Breast epithelium (tissue), 4 donors: ENCODE data around the gene PMM2. TPM values are rescaled to one million over a fixed set of nuclear protein-coding genes. Genes with fewer than 3 reads are reported as not detected.
"Not testable (repeated sequence)": the region's sequence is repeated elsewhere in the genome, so short reads cannot be mapped to it uniquely, and the experiment has no call there.

Experiments used
- DNase-seq, 2 donors: peaks; one replicate each; pipeline ENCODE4 v3.0.0-alpha.2; 2019; ENCODE audit warnings: low spot score in 2 of 2
- H3K27ac ChIP-seq, 2 donors: fragments of 200-600 bp; sonication (generic) in 1 of 2; one replicate each; pipeline ENCODE4 v1.5.1; 2016 to 2019; ENCODE audit warnings: mild to moderate bottlenecking in 1 of 2
- H3K27me3 ChIP-seq, 2 donors: fragments of 200-600 bp; sonication (generic) in 1 of 2; one replicate each; pipeline versions ENCODE4 v1.5.1 to v1.6.0; 2017 to 2019; ENCODE audit warnings: control low read depth in 1 of 2, mild to moderate bottlenecking in 1 of 2
- H3K36me3 ChIP-seq: fragments of 200-600 bp; one replicate; pipeline ENCODE4 v1.5.1; 2019
- H3K4me1 ChIP-seq, 2 donors: fragments of 200-600 bp; sonication (generic); one replicate each; pipeline ENCODE4 v1.5.1; 2016 to 2019; ENCODE audit warnings: control low read depth in 1 of 2
- H3K4me3 ChIP-seq, 3 donors: fragments of 200-600 bp; sonication (generic); 1 replicate in 2 of 3; 2 replicates in 1 of 3; pipeline ENCODE4 v1.5.1; 2016 to 2019; ENCODE audit warnings: mild to moderate bottlenecking in 3 of 3, moderate library complexity in 2 of 3
- H3K9me3 ChIP-seq, 2 donors: fragments of 200-600 bp; sonication (generic) in 1 of 2; one replicate each; pipeline ENCODE4 v1.5.1; 2016 to 2019; ENCODE audit warnings: control low read depth in 1 of 2
- POLR2A ChIP-seq: fragments of 450-650 bp; IDR thresholded peaks from one replicate; pipeline ENCODE4 v1.6.1; 2016; ENCODE audit warnings: antibody characterized with exemption, mild to moderate bottlenecking, moderate library complexity
- POLR2AphosphoS5 ChIP-seq, 3 donors: sonication (generic); formaldehyde crosslinking; IDR thresholded peaks; one replicate each; pipeline ENCODE4 v1.6.1; 2017; ENCODE audit warnings: antibody characterized with exemption in 3 of 3
- intact Hi-C: fragments of 100-400 bp; cut with DNase I; formaldehyde crosslinking; loops from one replicate; pipeline ENCODE4 v1.15.1; 2023; ENCODE audit warnings: low total_unique reads
- total RNA-seq, 3 donors: library from RNA; depleted of rRNA; stranded (reverse); fragments of >200 nt; gene quantifications; one replicate each; pipeline ENCODE4 v1.1.0, GENCODE V29; 2016
- TF ChIP-seq, protein P1 (sequence below), 3 donors: fragments of 450-650 bp; IDR thresholded peaks; one replicate each; pipeline ENCODE4 v1.5.1; 2016 to 2017; ENCODE audit warnings: antibody characterized with exemption in 3 of 3, mild to moderate bottlenecking in 3 of 3, moderate library complexity in 3 of 3

Gene PMM2
- total RNA-seq, 3 donors from 2014 or later, result 21.4 to 36.4 (median 33.8) TPM

DNA sequence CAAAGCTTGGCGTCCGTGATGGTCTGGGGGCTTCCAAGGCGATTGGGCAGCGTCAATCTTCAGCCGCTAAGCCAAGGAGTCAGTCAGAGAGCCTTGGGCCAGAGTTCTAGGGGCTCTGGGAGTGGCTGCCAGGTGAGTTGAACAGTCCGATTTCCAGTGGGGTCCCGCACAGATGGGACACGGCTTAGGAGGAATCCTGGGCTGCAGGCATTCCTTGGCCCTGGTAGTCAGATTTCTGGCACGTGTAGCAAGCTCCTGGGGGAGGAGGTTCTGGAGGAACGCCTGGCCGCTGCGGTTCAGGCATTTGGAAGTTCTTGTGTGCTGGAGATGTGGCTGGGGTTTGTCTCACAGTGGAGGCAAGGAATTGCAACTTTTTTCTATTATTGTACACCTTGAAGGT lies 45.7 kb downstream of the PMM2 start:
- H3K4me3 ChIP-seq, result peak overlapping the region in 1 of 3 donors; percentile 13
- intact Hi-C loops, H3K9me3 ChIP-seq, H3K36me3 ChIP-seq, H3K27ac ChIP-seq, DNase-seq, H3K4me1 ChIP-seq, H3K27me3 ChIP-seq: not testable (repeated sequence)

DNA sequence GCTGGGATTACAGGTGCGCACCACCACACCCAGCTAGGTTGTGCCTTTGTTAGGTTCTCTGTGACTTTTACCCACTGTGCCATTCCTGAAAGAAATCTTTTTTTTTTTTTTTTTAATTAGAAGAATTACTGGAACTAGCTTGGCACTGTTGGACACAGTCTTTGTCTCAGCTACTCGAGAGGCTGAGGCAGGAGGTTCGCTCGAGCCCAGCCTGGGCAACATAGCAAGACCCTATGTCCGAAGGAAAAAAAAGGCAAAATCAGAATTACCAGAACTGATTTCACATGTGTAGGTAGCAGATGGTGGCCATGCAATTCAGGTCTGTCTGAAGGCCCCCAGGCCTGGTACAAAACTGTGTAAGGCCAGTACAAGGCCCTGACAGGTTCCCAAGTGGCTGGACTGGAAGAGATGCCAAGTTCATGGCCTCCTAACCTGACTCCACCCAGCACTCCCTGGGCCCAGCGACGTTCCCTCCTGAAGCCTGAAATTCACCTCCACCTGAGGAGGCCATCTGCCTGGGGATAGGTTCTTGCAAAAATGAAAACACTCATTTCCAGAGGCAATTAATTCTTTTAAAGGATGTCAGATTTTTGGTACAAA lies 48.2 kb downstream of the PMM2 start:
- Histone ChIP-seq H3K27ac (no peak overlapping the region), H3K4me3 (no peak overlapping the region), H3K9me3 (no peaks in the 10 kb centered on the region), H3K27me3 (no peaks in the 10 kb centered on the region), H3K36me3 (no peaks in the 10 kb centered on the region), H3K4me1 (no peaks in the 10 kb centered on the region)
- DNase-seq, result no peak
- intact Hi-C loops, result no loop called here
- TF ChIP-seq POLR2AphosphoS5 (IDR thresholded peaks at IDR 0.05) (no peak), POLR2A (no peak)
- TF ChIP-seq, protein P1, sequence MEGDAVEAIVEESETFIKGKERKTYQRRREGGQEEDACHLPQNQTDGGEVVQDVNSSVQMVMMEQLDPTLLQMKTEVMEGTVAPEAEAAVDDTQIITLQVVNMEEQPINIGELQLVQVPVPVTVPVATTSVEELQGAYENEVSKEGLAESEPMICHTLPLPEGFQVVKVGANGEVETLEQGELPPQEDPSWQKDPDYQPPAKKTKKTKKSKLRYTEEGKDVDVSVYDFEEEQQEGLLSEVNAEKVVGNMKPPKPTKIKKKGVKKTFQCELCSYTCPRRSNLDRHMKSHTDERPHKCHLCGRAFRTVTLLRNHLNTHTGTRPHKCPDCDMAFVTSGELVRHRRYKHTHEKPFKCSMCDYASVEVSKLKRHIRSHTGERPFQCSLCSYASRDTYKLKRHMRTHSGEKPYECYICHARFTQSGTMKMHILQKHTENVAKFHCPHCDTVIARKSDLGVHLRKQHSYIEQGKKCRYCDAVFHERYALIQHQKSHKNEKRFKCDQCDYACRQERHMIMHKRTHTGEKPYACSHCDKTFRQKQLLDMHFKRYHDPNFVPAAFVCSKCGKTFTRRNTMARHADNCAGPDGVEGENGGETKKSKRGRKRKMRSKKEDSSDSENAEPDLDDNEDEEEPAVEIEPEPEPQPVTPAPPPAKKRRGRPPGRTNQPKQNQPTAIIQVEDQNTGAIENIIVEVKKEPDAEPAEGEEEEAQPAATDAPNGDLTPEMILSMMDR (IDR thresholded peaks at IDR 0.05), result no peak

DNA sequence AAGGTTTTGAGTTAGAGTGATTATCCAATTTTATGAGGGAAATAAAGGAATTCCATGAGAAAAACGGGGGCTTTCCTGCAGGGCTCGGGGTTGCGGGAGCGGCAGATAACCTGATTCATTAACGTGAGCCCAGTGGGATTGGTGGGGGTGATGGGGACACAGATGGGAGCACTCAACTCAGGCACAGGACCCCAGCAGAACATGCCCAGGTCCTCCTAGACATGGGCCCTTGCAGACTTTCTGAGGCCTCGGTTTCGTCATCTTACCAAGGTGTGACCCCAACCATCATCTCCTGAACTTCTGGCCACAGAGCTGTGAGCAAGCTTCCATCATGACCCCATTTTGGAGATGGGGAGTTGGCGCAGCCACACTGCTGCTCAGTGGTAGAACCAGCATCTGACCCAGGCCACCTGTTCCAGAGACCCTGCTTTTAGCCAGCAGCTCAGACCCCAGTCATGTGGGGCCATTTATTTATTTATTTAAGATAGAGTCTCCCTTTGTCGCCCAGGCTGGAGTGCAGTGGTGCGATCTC lies 48.8 kb downstream of the PMM2 start:
- H3K27ac ChIP-seq, result no peak overlapping the region
- TF ChIP-seq POLR2A (no peak), POLR2AphosphoS5 (IDR thresholded peaks at IDR 0.05) (no peak)
- TF ChIP-seq, protein P1 (IDR thresholded peaks at IDR 0.05), result no peak
- H3K27me3 ChIP-seq, result no peaks in the 10 kb centered on the region
- no peaks in the 10 kb centered on the region for H3K9me3 ChIP-seq
- H3K4me1 ChIP-seq, result no peaks in the 10 kb centered on the region
- H3K36me3 ChIP-seq, result no peaks in the 10 kb centered on the region
- intact Hi-C loops, result no loop called here
- no peak for DNase-seq
- H3K4me3 ChIP-seq, result no peak overlapping the region

DNA sequence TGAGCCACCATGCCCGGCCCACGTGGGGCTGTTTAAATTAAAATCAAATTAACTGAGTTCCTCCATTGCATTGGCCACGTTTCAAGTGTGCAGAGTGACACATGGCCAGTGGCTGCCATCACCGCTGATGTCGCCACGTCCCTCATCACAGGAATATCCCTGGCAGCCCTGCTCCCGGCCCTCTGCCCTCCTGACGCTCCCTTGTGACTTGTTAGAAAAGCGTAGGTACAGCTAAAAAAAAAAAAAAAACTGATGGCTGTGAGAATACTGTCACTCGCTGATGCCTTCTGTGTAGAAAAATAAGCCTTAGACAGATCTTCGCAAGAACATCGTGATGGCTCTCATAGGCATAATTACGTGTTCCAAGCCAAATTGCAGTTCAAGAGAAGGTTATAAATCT lies 49.5 kb downstream of the PMM2 start:
- intact Hi-C loops, result no loop called here
- Histone ChIP-seq H3K27ac (no peak overlapping the region), H3K4me1 (no peaks in the 10 kb centered on the region), H3K36me3 (no peaks in the 10 kb centered on the region), H3K9me3 (no peaks in the 10 kb centered on the region), H3K27me3 (no peaks in the 10 kb centered on the region), H3K4me3 (no peak overlapping the region)
- no peak for DNase-seq
- TF ChIP-seq, protein P1 (IDR thresholded peaks at IDR 0.05), result no peak
- TF ChIP-seq POLR2A (no peak), POLR2AphosphoS5 (IDR thresholded peaks at IDR 0.05) (no peak)

DNA sequence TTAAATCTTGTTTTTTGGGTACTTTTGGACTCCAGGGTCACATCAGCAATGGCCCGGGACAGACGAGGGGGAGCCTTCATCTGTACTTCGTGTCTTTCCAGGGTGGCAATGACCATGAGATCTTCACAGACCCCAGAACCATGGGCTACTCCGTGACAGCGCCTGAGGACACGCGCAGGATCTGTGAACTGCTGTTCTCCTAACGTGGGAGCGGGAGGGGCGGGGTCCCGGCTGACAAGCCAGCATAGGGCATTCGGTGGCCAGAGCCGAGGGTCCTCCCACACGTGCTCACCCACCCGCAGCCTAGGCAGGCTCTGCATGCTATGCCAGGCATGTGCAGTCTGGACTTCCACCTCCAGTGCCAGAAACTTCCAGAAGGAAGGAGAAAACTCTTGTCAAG lies 50.0 kb downstream of the PMM2 start:
- no peak for DNase-seq
- no peak overlapping the region for H3K27ac ChIP-seq
- TF ChIP-seq POLR2AphosphoS5 (IDR thresholded peaks at IDR 0.05) (no peak), POLR2A (no peak)
- TF ChIP-seq, protein P1 (IDR thresholded peaks at IDR 0.05), result no peak
- no peaks in the 10 kb centered on the region for H3K36me3 ChIP-seq
- no peaks in the 10 kb centered on the region for H3K4me1 ChIP-seq
- no peaks in the 10 kb centered on the region for H3K27me3 ChIP-seq
- H3K4me3 ChIP-seq, result no peak overlapping the region
- intact Hi-C loops, result no loop called here
- no peaks in the 10 kb centered on the region for H3K9me3 ChIP-seq
